Subcutaneous adipose tissue (tissue), 4 donors: ENCODE data around the gene OPCML. TPM values are rescaled to one million over a fixed set of nuclear protein-coding genes. Genes with fewer than 3 reads are reported as not detected.

Experiments used
- CTCF ChIP-seq: fragments of 450-650 bp; IDR thresholded peaks from one replicate; pipeline ENCODE4 v1.5.1; 2016; ENCODE audit warnings: low read depth, mild to moderate bottlenecking, control low read depth, antibody characterized with exemption, moderate library complexity
- total RNA-seq, 4 donors: library from RNA; depleted of rRNA; stranded (reverse); fragments of >200 nt; gene quantifications; one replicate each; pipeline ENCODE4 v1.1.0, GENCODE V29; 2016

OPCML gene
- total RNA-seq, 4 donors from 2014 or later, result under 0.01 TPM; not detected in 3

- no peak for TF ChIP-seq CTCF
Measured at GRCh38 chr11:132456751-132457328, 1075.5 kb downstream of the OPCML start.

GRCh38 chr11:132455044-132455443 is 1077.3 kb downstream of the OPCML start:
- TF ChIP-seq CTCF, result no peak

GRCh38 chr11:132453406-132453805 is 1078.9 kb downstream of the OPCML start:
- TF ChIP-seq CTCF, result no peak

GRCh38 chr11:132452616-132453015 is 1079.7 kb downstream of the OPCML start:
- TF ChIP-seq CTCF, result no peak

GRCh38 chr11:132451942-132452601 is 1080.2 kb downstream of the OPCML start:
- TF ChIP-seq CTCF, result no peak

GRCh38 chr11:132450631-132451030 is 1081.7 kb downstream of the OPCML start:
- no peak for TF ChIP-seq CTCF

GRCh38 chr11:132448334-132448995 is 1083.8 kb downstream of the OPCML start:
- no peak for TF ChIP-seq CTCF
